ENCODE measurements around the gene NDUFAF2. TPM values are rescaled to one million over a fixed set of nuclear protein-coding genes. Genes with fewer than 3 reads are reported as not detected.
A peak's percentile ranks its signal among the peaks of the same experiment; 100 is the strongest.

Gene NDUFAF2
- total RNA-seq, 4 donors from 2014 or later, result 28.0 to 38.2 (median 31.2) TPM

GRCh38 chr5:61139094-61139873 is 194.3 kb downstream of the NDUFAF2 start:
- Histone ChIP-seq H3K27ac (no peak overlapping the region), H3K36me3 (no peaks in the 10 kb centered on the region), H3K27me3 (no peaks in the 10 kb centered on the region), H3K9me3 (no peaks in the 10 kb centered on the region), H3K4me3 (no peak overlapping the region), H3K4me1 (peaks cover 0 to 20% (median 5%) of the 10 kb centered on the region in 3 donors)
- intact Hi-C loops (cut with DNase I), result no loop called here
- TF ChIP-seq POLR2A (IDR thresholded peaks at IDR 0.05), result no peak
- TF ChIP-seq CTCF (IDR thresholded peaks at IDR 0.05), result peak in 1 of 6 experiments; percentile 47
- 74 to 87% methylated on average over 5 of the region's 5 CpGs for WGBS, 2 donors
- no peak for DNase-seq

- Histone ChIP-seq H3K9me3 (no peaks in the 10 kb centered on the region), H3K4me1 (peaks cover 0 to 20% (median 5%) of the 10 kb centered on the region in 3 donors), H3K36me3 (no peaks in the 10 kb centered on the region), H3K4me3 (no peak overlapping the region), H3K27me3 (no peaks in the 10 kb centered on the region), H3K27ac (no peak overlapping the region)
- 83 to 93% methylated on average over 4 of the region's 4 CpGs for WGBS, 2 donors
- no peak for DNase-seq
- intact Hi-C loops (cut with DNase I), result no loop called here
- TF ChIP-seq CTCF (IDR thresholded peaks at IDR 0.05) (no peak), POLR2A (IDR thresholded peaks at IDR 0.05) (no peak)
Observed at GRCh38 chr5:61139931-61140330, 194.9 kb downstream of the NDUFAF2 start.

GRCh38 chr5:61141801-61142200 is 196.8 kb downstream of the NDUFAF2 start:
- no peak overlapping the region for H3K27ac ChIP-seq
- no peaks in the 10 kb centered on the region for H3K9me3 ChIP-seq
- H3K4me1 ChIP-seq, result peaks cover 0 to 20% (median 5%) of the 10 kb centered on the region in 3 donors
- DNase-seq, result no peak
- H3K36me3 ChIP-seq, result no peaks in the 10 kb centered on the region
- TF ChIP-seq CTCF (IDR thresholded peaks at IDR 0.05), result no peak
- no peak for TF ChIP-seq POLR2A (IDR thresholded peaks at IDR 0.05)
- no peaks in the 10 kb centered on the region for H3K27me3 ChIP-seq
- WGBS, 2 donors, result 53 to 62% methylated on average over 1 of the region's 1 CpG
- H3K4me3 ChIP-seq, result no peak overlapping the region
- intact Hi-C loops (cut with DNase I), result no loop called here

GRCh38 chr5:61142391-61142790 is 197.4 kb downstream of the NDUFAF2 start:
- intact Hi-C loops (cut with DNase I), result no loop called here
- no peak for DNase-seq
- Histone ChIP-seq H3K9me3 (no peaks in the 10 kb centered on the region), H3K27me3 (no peaks in the 10 kb centered on the region), H3K36me3 (no peaks in the 10 kb centered on the region), H3K27ac (no peak overlapping the region), H3K4me1 (peaks cover 0 to 20% (median 5%) of the 10 kb centered on the region in 3 donors), H3K4me3 (no peak overlapping the region)
- 63 to 88% methylated on average over 1 of the region's 1 CpG for WGBS, 2 donors
- TF ChIP-seq POLR2A (IDR thresholded peaks at IDR 0.05), result no peak
- no peak for TF ChIP-seq CTCF (IDR thresholded peaks at IDR 0.05)

- H3K4me1 ChIP-seq, result peaks cover 0 to 20% (median 5%) of the 10 kb centered on the region in 3 donors
- TF ChIP-seq CTCF (IDR thresholded peaks at IDR 0.05) (no peak), POLR2A (IDR thresholded peaks at IDR 0.05) (no peak)
- no peaks in the 10 kb centered on the region for H3K9me3 ChIP-seq
- no peak overlapping the region for H3K27ac ChIP-seq
- intact Hi-C loops (cut with DNase I), result no loop called here
- 37 to 47% methylated on average over 3 of the region's 3 CpGs for WGBS, 2 donors
- no peak for DNase-seq
- H3K4me3 ChIP-seq, result no peak overlapping the region
- no peaks in the 10 kb centered on the region for H3K27me3 ChIP-seq
- H3K36me3 ChIP-seq, result no peaks in the 10 kb centered on the region
Observed at GRCh38 chr5:61142811-61143210, 197.8 kb downstream of the NDUFAF2 start.

All from esophagus squamous epithelium (tissue), 5 donors.